GM12878 (cell line): ENCODE results near the gene PREX1. TPM values are rescaled to one million over a fixed set of nuclear protein-coding genes. Genes with fewer than 3 reads are reported as not detected.

ENCODE experiments used
- ATAC-seq: fragments of 200-7000 bp; cut with Tn5 transposase; 3 replicates; pipeline ENCODE4 v1.9.1; 2020; ENCODE audit warnings: mild to moderate bottlenecking, moderate library complexity
- BruUV-seq: library from RNA; stranded (reverse); fragments of 400-500 nt; replicated peaks from 2 replicates; lab custom pipeline; 2021; lab: Mats Ljungman, UMichigan
- CTCF ChIA-PET: fragments of 300-600 bp; sonication (Branson Sonifier 250); formaldehyde crosslinking; extraction: SDS; loops from one replicate; lab custom pipeline; 2021; ENCODE audit warnings: inconsistent platforms; lab: Yijun Ruan, JAX
- POLR2A ChIA-PET: fragments of 350-600 bp; formaldehyde crosslinking; extraction: SDS; loops from one replicate; lab custom pipeline; 2021; ENCODE audit warnings: inconsistent platforms; lab: Charles Lee
- RAD21 ChIA-PET: fragments of 300-600 bp; sonication (Branson Sonifier 250); formaldehyde crosslinking; loops from one replicate; lab custom pipeline; 2023; ENCODE audit warnings: antibody characterized with exemption; ENCODE audit not compliant: unreplicated experiment; lab: Charles Lee
- SMC1A ChIA-PET: fragments of 300-600 bp; sonication (Branson Sonifier 250); formaldehyde crosslinking; loops from one replicate; lab custom pipeline; 2023; ENCODE audit not compliant: unreplicated experiment, uncharacterized antibody; lab: Charles Lee
- DNase-seq: peaks from one replicate; pipeline ENCODE4 v3.0.0-alpha.2; 2011; ENCODE audit warnings: low read depth, low spot score
- FAIRE-seq: peaks from 3 replicates; lab custom pipeline; 2011; peaks lifted over from hg19 to GRCh38; lab: Jason Lieb, UNC
- H2AFZ ChIP-seq: 2 replicates; pipeline ENCODE4 v1.6.0; 2011; ENCODE audit warnings: low read depth, low read length, control low read depth; ENCODE audit not compliant: control insufficient read depth
- H3K27ac ChIP-seq: 2 replicates; pipeline ENCODE4 v1.5.1; 2011; ENCODE audit warnings: control low read depth; ENCODE audit not compliant: control insufficient read depth, insufficient read depth
- H3K27me3 ChIP-seq, 2 experiments: replicated peaks in 1 of 2; 2 replicates each; pipeline versions ENCODE4 v1.6.0 to v1.6.1; 2011; ENCODE audit warnings: low read length in 1 of 2; ENCODE audit not compliant: control insufficient read depth in 2 of 2, insufficient read depth in 2 of 2
- H3K36me3 ChIP-seq, 2 experiments: 2 replicates each; pipeline ENCODE4 v1.5.1; 2011; ENCODE audit warnings: low read length in 1 of 2; ENCODE audit not compliant: control insufficient read depth in 2 of 2, insufficient read depth in 2 of 2
- H3K4me1 ChIP-seq: 2 replicates; pipeline ENCODE4 v1.6.1; 2011; ENCODE audit warnings: mild to moderate bottlenecking, low read length, moderate library complexity, mixed read lengths; ENCODE audit not compliant: control insufficient read depth, insufficient read depth
- H3K4me2 ChIP-seq: 2 replicates; pipeline ENCODE4 v1.6.0; 2011; ENCODE audit warnings: control low read depth; ENCODE audit not compliant: control insufficient read depth, insufficient read depth
- H3K4me3 ChIP-seq: fragments of 200-600 bp; sonication (generic); 2 replicates; pipeline ENCODE4 v1.5.1; 2016
- H3K79me2 ChIP-seq: 2 replicates; pipeline ENCODE4 v1.6.0; 2011; ENCODE audit warnings: low read length; ENCODE audit not compliant: control insufficient read depth, insufficient read depth
- H3K9ac ChIP-seq: 2 replicates; pipeline ENCODE4 v1.8.0; 2011; ENCODE audit warnings: low read length, control low read depth, mixed read lengths; ENCODE audit not compliant: control insufficient read depth, insufficient read depth
- H3K9me3 ChIP-seq: replicated peaks from 3 replicates; pipeline ENCODE4 v1.5.1; 2011; ENCODE audit warnings: mild to moderate bottlenecking, low read length; ENCODE audit not compliant: control insufficient read depth, insufficient read depth
- H4K20me1 ChIP-seq: 2 replicates; pipeline ENCODE4 v1.6.0; 2011; ENCODE audit not compliant: control insufficient read depth, insufficient read depth
- BCL11A ChIP-seq: IDR thresholded peaks from 2 replicates; pipeline ENCODE4 v1.6.1; 2011; ENCODE audit warnings: low read depth, low read length
- BRCA1 ChIP-seq: IDR thresholded peaks from 2 replicates; pipeline ENCODE4 v1.6.1; 2011; ENCODE audit warnings: low read depth, low read length, improper control_type of control experiment
- CREB1 ChIP-seq: IDR thresholded peaks from 2 replicates; pipeline ENCODE4 v1.6.1; 2012; ENCODE audit warnings: low read depth, mild to moderate bottlenecking, inconsistent platforms
- FOXK2 ChIP-seq: fragments of 450-650 bp; IDR thresholded peaks from 2 replicates; pipeline ENCODE4 v1.6.1; 2017; ENCODE audit warnings: mild to moderate bottlenecking, moderate library complexity
- IRF4 ChIP-seq: IDR thresholded peaks from 2 replicates; pipeline ENCODE4 v1.6.1; 2011; ENCODE audit warnings: low read depth, low read length
- MYB ChIP-seq: fragments of 150-350 bp; IDR thresholded peaks from 2 replicates; pipeline ENCODE4 v1.6.1; 2014; ENCODE audit warnings: mild to moderate bottlenecking, low read depth, low read length, borderline replicate concordance
- NBN ChIP-seq: fragments of 450-650 bp; IDR thresholded peaks from 2 replicates; pipeline ENCODE4 v1.6.1; 2016
- PML ChIP-seq: IDR thresholded peaks from 2 replicates; pipeline ENCODE4 v1.6.1; 2012; ENCODE audit warnings: low read length, inconsistent platforms
- POLR2AphosphoS2 ChIP-seq: IDR thresholded peaks from 2 replicates; pipeline ENCODE4 v1.6.1; 2011; ENCODE audit warnings: low read depth, mild to moderate bottlenecking, low read length, improper control_type of control experiment, moderate library complexity
- RFX5 ChIP-seq: IDR thresholded peaks from 2 replicates; pipeline ENCODE4 v1.6.1; 2011; ENCODE audit warnings: low read depth, low read length, improper control_type of control experiment
- SIN3A ChIP-seq: IDR thresholded peaks from 2 replicates; pipeline ENCODE4 v1.6.1; 2012; ENCODE audit warnings: low read depth, low read length, improper control_type of control experiment
- SP1 ChIP-seq: IDR thresholded peaks from one replicate; pipeline ENCODE4 v1.6.1; 2011; ENCODE audit warnings: low read depth, low read length
- SRF ChIP-seq, 2 experiments: IDR thresholded peaks; 2 replicates each; pipeline ENCODE4 v1.6.1; 2011; ENCODE audit warnings: low read depth in 2 of 2, low read length in 2 of 2, mild to moderate bottlenecking in 1 of 2, moderate library complexity in 1 of 2
- STAT3 ChIP-seq: IDR thresholded peaks from 2 replicates; pipeline ENCODE4 v1.6.1; 2011; ENCODE audit warnings: low read depth, low read length, improper control_type of control experiment
- TCF3 ChIP-seq: IDR thresholded peaks from 2 replicates; pipeline ENCODE4 v1.6.1; 2012; ENCODE audit warnings: low read depth, mild to moderate bottlenecking, low read length, borderline replicate concordance; ENCODE audit not compliant: insufficient read depth
- ZNF384 ChIP-seq: IDR thresholded peaks from 2 replicates; pipeline ENCODE4 v1.6.1; 2012; ENCODE audit warnings: low read depth, mild to moderate bottlenecking, low read length, improper control_type of control experiment, borderline replicate concordance
- whole genome bisulfite sequencing: methylation state at CpG from one replicate; pipeline ENCODE4 v1.1.6; 2016; ENCODE audit warnings: low lambda C conversion rate; ENCODE audit not compliant: insufficient replicate concordance, insufficient coverage; ENCODE audit errors: missing lambda C conversion rate; 5-methylcytosine and 5-hydroxymethylcytosine counted together
- in situ Hi-C: fragments of 300-500 bp; cut with MboI; formaldehyde crosslinking; loops from 9 replicates; pipeline ENCODE4 v1.14.3; 2018; ENCODE audit warnings: mixed read lengths
- intact Hi-C: fragments of 100-400 bp; cut with micrococcal nuclease; formaldehyde crosslinking; loops from one replicate; pipeline ENCODE4 v1.14.2; 2022; ENCODE audit not compliant: unreplicated experiment
- polyA plus RNA-seq, 11 experiments: library from polyadenylated mRNA; depleted of rRNA in 4 of 11; unstranded in 6 of 11; stranded (reverse) in 5 of 11; fragments of >200 nt; fragmentation: Nextera tagmentation in 4 of 11; fragmentation: Illumina TruSeq in 1 of 11; extraction: Ambion mirVana in 4 of 11; extraction: Trizol in 1 of 11; gene quantifications; 1 replicate in 1 of 11; 2 replicates in 10 of 11; pipeline versions ENCODE4 v1.2.1 to v1.2.3, GENCODE V29; 2011 to 2016; ENCODE audit warnings: inconsistent platforms in 2 of 11, missing spikeins in 2 of 11, low read depth in 1 of 11
- total RNA-seq, 4 experiments: library from RNA; depleted of rRNA in 3 of 4; stranded (reverse); fragments of >200 nt in 3 of 4; fragmentation: Illumina TruSeq in 1 of 4; extraction: Trizol in 1 of 4; gene quantifications; 2 replicates each; pipeline versions ENCODE4 v1.2.1 to v1.2.3, GENCODE V29; 2013 to 2021
- TF ChIP-seq, protein P1 (sequence below): fragments of 450-650 bp; IDR thresholded peaks from 2 replicates; pipeline ENCODE4 v1.6.1; 2014; ENCODE audit warnings: mild to moderate bottlenecking
- TF ChIP-seq, protein P2 (sequence below): fragments of 450-650 bp; IDR thresholded peaks from 2 replicates; pipeline ENCODE4 v1.6.1; 2017; ENCODE audit warnings: mild to moderate bottlenecking, low read depth, inconsistent platforms; ENCODE audit not compliant: poor library complexity, severe bottlenecking
- TF ChIP-seq, protein P3 (sequence below): fragments of 450-650 bp; IDR thresholded peaks from 2 replicates; pipeline ENCODE4 v1.6.1; 2018; ENCODE audit warnings: borderline replicate concordance, mild to moderate bottlenecking; ENCODE audit not compliant: partially characterized antibody

PREX1 gene
- total and polyA plus RNA-seq, 10 of the 15 experiments (the other 5 are each of a cell fraction or from before 2014, with no cell fraction given) = 2.6 to 114 (median 38.9) TPM

DNA sequence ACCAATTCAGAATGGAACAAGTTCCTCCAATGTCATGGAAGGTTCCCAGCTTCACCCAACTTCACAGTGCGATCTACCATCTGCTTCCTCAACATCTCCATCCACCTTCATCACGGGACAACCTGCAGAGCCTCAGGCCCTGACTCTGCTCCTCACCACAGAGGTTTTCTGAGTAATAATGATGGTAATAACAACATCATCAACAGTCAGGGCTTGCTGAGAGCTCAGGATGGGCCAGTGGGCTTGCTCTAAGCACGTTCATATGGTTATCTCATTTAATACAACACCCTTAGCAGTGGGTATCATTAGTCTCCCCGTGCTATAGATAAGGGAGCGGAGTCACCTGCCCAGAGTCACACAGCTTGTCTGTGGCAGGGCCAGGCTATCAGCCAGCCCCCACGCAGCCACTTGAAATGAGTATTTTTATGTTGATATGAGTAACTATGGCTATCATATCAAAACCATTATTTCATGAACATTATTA lies 38.6 kb downstream of the PREX1 start:
- CTCF ChIA-PET = interaction anchor here (0.8 to 2.4 kb wide), 12 partner anchors 9 to 132 kb away, joined by 3 to 13 read pairs (median 4); no protein-coding TSS in a partner anchor
- no peak for DNase-seq
- TF ChIP-seq FOXK2 = no peak
- no peak for TF ChIP-seq NBN
- TF ChIP-seq ZNF384 = no peak
- peak; percentile 18; the same call in 1 of the 2 replicates for TF ChIP-seq CREB1
- 0 out of 2 replicates have a peak, but pooled peaks have one; percentile 28 for TF ChIP-seq IRF4
- TF ChIP-seq MYB = no peak
- TF ChIP-seq SP1 = peak; percentile 6
- no peak for TF ChIP-seq RFX5
- peak; percentile 58; the same call in 1 of the 2 replicates for TF ChIP-seq BCL11A
- TF ChIP-seq, protein P1, sequence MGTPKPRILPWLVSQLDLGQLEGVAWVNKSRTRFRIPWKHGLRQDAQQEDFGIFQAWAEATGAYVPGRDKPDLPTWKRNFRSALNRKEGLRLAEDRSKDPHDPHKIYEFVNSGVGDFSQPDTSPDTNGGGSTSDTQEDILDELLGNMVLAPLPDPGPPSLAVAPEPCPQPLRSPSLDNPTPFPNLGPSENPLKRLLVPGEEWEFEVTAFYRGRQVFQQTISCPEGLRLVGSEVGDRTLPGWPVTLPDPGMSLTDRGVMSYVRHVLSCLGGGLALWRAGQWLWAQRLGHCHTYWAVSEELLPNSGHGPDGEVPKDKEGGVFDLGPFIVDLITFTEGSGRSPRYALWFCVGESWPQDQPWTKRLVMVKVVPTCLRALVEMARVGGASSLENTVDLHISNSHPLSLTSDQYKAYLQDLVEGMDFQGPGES = no peak
- no peak for TF ChIP-seq POLR2AphosphoS2
- no peak for TF ChIP-seq TCF3
- TF ChIP-seq, protein P2, sequence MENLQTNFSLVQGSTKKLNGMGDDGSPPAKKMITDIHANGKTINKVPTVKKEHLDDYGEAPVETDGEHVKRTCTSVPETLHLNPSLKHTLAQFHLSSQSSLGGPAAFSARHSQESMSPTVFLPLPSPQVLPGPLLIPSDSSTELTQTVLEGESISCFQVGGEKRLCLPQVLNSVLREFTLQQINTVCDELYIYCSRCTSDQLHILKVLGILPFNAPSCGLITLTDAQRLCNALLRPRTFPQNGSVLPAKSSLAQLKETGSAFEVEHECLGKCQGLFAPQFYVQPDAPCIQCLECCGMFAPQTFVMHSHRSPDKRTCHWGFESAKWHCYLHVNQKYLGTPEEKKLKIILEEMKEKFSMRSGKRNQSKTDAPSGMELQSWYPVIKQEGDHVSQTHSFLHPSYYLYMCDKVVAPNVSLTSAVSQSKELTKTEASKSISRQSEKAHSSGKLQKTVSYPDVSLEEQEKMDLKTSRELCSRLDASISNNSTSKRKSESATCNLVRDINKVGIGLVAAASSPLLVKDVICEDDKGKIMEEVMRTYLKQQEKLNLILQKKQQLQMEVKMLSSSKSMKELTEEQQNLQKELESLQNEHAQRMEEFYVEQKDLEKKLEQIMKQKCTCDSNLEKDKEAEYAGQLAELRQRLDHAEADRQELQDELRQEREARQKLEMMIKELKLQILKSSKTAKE = no peak
- TF ChIP-seq, protein P3, sequence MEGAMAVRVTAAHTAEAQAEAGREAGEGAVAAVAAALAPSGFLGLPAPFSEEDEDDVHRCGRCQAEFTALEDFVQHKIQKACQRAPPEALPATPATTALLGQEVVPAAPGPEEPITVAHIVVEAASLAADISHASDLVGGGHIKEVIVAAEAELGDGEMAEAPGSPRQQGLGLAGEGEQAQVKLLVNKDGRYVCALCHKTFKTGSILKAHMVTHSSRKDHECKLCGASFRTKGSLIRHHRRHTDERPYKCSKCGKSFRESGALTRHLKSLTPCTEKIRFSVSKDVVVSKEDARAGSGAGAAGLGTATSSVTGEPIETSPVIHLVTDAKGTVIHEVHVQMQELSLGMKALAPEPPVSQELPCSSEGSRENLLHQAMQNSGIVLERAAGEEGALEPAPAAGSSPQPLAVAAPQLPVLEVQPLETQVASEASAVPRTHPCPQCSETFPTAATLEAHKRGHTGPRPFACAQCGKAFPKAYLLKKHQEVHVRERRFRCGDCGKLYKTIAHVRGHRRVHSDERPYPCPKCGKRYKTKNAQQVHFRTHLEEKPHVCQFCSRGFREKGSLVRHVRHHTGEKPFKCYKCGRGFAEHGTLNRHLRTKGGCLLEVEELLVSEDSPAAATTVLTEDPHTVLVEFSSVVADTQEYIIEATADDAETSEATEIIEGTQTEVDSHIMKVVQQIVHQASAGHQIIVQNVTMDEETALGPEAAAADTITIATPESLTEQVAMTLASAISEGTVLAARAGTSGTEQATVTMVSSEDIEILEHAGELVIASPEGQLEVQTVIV = no peak
- peak; percentile 80; the same call in 1 of the 2 replicates for TF ChIP-seq PML
- no peak for TF ChIP-seq STAT3
- no peak for TF ChIP-seq BRCA1
- no peak for TF ChIP-seq SRF (IDR thresholded peaks at IDR 0.05; ENCODE audit: low read depth in 2 of 2, low read length in 2 of 2)
- TF ChIP-seq SIN3A = no peak

More for the DNA sequence above, 38.6 kb downstream of the PREX1 start:
- SMC1A ChIA-PET = interaction anchor here (0.9 to 5.3 kb wide), 24 partner anchors 9 to 117 kb away, joined by 3 to 36 read pairs (median 6); no protein-coding TSS in a partner anchor
- in situ Hi-C loops (no loop called here), intact Hi-C loops (loop anchor here (2.0 kb wide), 5 partner anchors 28 to 70 kb away; no protein-coding TSS in a partner anchor)
- RAD21 ChIA-PET = interaction anchor here (0.7 to 4.9 kb wide), 19 partner anchors 9 to 132 kb away, joined by 3 to 42 read pairs (median 6); partner anchors contain the start of gene PREX1
- FAIRE-seq = no peak
- ATAC-seq = peak; percentile 51
- WGBS = 3% methylated on average over 6 of the region's 6 CpGs
- POLR2A ChIA-PET = interaction anchor here (0.8 to 3.4 kb wide), 12 partner anchors 8 to 57 kb away, joined by 3 to 28 read pairs (median 4); no protein-coding TSS in a partner anchor
- Histone ChIP-seq H3K79me2 (peaks cover 93% of the 10 kb centered on the region), H3K4me1 (peaks cover 74% of the 10 kb centered on the region), H3K27me3 (no peaks in the 10 kb centered on the region), H4K20me1 (no peaks in the 10 kb centered on the region; the same call in 1 of the 2 replicates), H3K27ac (peak overlapping the region; percentile 95), H3K4me2 (peak overlapping the region; percentile 77), H2AFZ (no peak overlapping the region), H3K36me3 (peaks cover 3 to 7% of the 10 kb centered on the region in 2 experiments; a peak in 3 of 4 replicates), H3K9ac (peak overlapping the region; percentile 36; the same call in 1 of the 2 replicates), H3K9me3 (no peaks in the 10 kb centered on the region), H3K4me3 (peak overlapping the region; percentile 31; the same call in 1 of the 2 replicates)
- no TSS peak for BruUV-seq
